Fibroblast of peridontal ligament (primary cell): ENCODE results near the gene CYP2D6.

ENCODE experiments used
- DNase-seq: peaks from one replicate; pipeline ENCODE4 v3.0.0-alpha.2; 2010; ENCODE audit errors: extremely low read depth

The CYP2D6 gene

DNA sequence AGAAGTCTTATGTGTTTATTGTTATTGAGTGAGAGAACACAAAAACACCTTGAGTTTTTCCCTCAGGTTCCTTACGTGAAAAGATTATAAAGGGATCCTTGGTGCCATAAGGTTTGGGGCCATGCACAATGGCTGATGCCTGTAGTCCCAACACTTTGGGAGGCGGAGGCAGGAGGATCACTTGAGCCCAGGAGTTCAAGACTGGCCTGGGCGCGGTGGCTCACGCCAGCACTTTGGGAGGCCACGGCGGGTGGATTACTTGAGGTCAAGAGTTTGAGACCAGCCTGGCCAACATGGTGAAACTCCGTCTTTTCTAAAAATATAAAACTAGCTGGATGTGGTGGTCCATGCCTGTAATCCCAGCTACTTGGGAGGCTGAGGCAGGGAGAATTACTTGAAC is 45.7 kb downstream of the CYP2D6 start:
- no peak for DNase-seq

- DNase-seq: no peak
These were observed 47.5 kb downstream of the CYP2D6 start for GRCh38 chr22:42083119-42083518.

GRCh38 chr22:42080287-42080686 is 50.3 kb downstream of the CYP2D6 start:
- peak; percentile 52 for DNase-seq

GRCh38 chr22:42079319-42080251 is 51.0 kb downstream of the CYP2D6 start, which contains the start of gene SMDT1:
SMDT1 (plus strand) TSS chr22:42079700; CDS start chr22:42079769, 69 bp downstream.
- peak; percentile 98 for DNase-seq

- DNase-seq: peak; percentile 19
These were observed 51.9 kb downstream of the CYP2D6 start for GRCh38 chr22:42078469-42079318.

DNA sequence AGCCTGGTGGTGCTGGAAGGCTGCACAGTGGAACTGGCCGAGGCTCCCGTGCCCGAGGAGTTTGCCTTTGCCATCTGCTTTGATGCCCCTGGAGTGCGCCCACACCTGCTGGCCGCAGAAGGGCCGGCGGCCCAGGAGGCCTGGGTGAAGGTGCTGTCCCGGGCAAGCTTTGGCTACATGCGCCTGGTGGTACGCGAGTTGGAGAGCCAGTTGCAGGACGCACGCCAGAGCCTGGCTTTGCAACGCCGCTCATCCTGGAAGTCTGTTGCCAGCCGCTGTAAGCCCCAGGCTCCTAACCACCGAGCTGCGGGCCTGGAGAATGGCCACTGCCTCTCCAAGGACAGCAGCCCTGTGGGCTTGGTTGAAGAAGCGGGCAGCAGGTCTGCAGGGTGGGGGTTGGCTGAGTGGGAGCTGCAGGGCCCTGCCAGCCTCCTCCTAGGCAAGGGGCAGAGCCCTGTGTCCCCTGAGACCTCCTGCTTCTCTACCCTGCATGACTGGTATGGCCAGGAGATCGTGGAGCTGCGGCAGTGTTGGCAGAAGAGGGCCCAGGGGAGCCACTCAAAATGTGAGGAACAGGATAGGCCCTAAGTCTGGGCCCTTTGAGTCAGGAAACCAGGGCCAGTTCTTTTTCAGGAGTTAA is 53.0 kb downstream of the CYP2D6 start:
- no peak for DNase-seq

- DNase-seq: no peak
These were observed 53.7 kb downstream of the CYP2D6 start for GRCh38 chr22:42076764-42077485.
